GM19193 (cell line): Measurements from ENCODE around the gene ZMIZ1.

Experiments used
- POLR2A ChIP-seq: IDR thresholded peaks from 4 replicates; pipeline ENCODE4 v1.6.1; 2011; ENCODE audit not compliant: insufficient read depth, insufficient read length; ENCODE audit errors: extremely low read depth

The ZMIZ1 gene

DNA sequence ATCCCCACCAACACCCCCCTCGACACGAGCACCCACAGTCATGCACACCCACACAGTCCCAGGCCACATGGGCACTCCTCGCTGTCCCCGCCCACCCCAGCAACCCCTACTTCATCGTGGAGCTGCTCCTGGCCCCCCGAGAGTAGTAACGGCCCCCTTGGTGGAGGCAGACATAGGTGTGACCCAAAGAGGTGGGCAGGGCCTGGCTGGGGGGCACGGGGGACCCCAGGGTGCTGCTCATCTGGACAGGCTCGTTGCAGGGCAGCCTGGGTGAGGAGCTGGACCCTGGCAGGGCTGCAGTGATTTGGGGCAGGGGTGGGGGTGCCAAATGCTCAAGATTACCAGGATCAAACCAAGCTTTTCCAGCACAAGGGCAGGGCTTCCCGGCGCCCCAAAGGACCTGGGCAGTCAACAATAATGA is 42.4 kb upstream of the ZMIZ1 start:
- TF ChIP-seq POLR2A: no peak

DNA sequence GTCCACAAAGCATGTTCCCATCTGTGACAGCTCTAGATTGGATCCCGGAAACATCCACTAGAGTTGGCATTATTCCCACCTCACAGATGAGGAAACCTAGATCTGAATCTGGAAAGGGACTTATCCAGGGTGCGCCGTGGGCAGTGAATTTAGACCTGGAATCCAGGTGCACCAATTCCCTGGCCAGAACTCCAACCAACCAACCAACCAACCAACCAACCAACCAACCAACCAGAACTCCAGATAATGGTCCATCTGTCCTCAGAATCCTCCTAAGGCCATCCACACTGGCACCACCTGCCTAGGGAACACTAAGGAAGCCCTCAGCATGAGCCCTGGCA is 42.0 kb upstream of the ZMIZ1 start:
- no peak for TF ChIP-seq POLR2A

- no peak for TF ChIP-seq POLR2A
Observed at GRCh38 chr10:79027147-79028055, 41.4 kb upstream of the ZMIZ1 start.

- TF ChIP-seq POLR2A: no peak
Observed at GRCh38 chr10:79028056-79028430, 40.7 kb upstream of the ZMIZ1 start.

- no peak for TF ChIP-seq POLR2A
Observed at GRCh38 chr10:79028451-79029010, 40.2 kb upstream of the ZMIZ1 start.

DNA sequence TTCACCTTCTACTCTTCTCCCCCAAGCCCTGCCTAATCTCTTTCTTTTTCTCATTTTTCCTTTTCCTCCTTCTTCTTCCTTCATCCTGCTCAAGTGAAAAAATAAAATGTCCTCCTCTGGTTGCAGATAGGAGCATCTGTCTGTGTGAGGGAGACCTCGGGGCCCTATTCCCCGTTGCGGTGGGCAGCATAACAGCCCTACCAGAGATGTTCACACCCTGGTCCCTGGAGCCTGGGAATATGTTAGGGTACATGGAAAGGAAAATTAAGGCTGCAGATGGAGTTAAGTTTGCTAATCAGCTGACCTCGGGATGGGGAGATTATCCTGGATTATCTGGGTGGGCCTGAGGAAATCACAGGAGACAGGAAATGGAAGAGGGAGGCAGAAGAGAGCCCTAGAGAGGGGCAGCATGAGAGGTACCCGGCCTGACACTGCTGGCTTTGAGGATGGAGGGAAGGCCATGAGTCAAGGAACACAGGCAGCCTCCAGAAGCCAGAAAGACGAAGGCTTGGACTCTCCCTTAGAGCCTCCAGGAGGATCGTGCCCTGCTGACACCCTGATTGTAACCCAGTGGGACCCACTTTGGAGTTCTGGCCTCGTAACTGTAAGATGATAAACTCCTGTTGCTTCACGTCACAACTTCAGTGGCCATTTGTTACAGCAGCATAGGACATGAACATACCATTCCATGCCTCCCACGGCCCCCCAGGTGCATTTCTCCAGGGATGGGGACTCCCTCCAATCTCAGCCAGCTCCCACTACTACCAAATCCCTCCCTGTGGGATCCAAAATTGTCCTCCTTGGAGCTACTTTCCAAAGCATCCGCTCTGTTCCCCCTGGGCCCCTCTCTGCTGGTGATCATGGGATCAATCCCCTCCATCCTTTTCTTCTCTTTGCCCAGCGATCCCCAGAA is 39.0 kb upstream of the ZMIZ1 start:
- TF ChIP-seq POLR2A: no peak

DNA sequence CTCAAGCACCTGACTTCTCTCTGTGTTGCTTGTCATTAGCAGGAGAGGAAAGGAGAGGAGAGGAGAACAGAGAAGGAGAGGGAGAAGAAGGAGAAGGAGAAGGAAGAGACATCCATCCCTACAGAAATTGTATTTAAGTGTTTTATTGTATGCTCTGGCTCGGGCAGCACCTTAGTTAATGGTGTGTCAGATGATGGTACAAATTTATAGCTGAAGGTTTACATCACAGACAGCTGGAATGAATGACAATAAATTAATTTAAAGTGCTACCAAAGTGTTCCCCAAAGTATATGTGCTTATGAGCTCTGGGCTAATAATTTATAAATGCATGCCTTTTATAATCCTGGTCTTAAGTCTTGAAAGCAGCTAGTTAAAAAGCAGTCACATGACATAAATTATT is 38.1 kb upstream of the ZMIZ1 start:
- TF ChIP-seq POLR2A: no peak

- TF ChIP-seq POLR2A: no peak
Observed at GRCh38 chr10:79031723-79032122, 37.0 kb upstream of the ZMIZ1 start.

GRCh38 chr10:79034271-79034876 is 34.4 kb upstream of the ZMIZ1 start:
- no peak for TF ChIP-seq POLR2A

DNA sequence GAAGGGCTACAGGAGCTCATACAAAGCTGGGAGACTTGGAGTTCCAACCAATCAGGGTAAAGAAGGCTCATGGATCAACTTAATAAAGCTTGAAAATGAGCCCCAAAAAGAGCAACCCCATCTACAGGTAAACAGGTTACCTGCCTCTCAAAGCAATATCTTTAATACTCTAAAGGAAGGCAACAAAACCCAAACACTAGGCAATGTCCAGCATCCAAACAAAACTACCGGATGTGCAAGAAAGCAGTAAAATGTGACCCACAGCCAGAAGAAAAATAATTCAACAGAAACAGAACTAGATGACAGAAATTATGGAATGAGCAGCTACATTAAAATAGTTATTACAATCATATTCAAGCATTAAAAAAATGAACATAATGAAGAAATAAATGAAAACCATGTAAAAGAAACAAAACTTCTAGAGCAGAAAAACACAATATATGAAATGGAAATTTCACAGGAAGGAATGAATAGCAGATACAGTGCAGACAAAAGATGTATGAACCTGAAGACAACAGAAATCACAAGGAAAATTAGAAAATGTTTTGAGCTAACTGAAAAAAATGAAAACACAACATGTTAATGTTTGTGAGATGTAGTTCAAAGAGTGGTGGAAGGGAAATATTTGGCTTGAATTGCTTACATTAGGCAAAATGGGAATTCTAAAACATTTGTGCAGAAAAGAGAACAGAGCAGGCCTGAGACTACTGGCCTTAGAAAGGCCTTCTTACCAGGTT is 30.5 kb upstream of the ZMIZ1 start:
- TF ChIP-seq POLR2A: no peak

- no peak for TF ChIP-seq POLR2A
Observed at GRCh38 chr10:79038841-79039201, 29.9 kb upstream of the ZMIZ1 start.

DNA sequence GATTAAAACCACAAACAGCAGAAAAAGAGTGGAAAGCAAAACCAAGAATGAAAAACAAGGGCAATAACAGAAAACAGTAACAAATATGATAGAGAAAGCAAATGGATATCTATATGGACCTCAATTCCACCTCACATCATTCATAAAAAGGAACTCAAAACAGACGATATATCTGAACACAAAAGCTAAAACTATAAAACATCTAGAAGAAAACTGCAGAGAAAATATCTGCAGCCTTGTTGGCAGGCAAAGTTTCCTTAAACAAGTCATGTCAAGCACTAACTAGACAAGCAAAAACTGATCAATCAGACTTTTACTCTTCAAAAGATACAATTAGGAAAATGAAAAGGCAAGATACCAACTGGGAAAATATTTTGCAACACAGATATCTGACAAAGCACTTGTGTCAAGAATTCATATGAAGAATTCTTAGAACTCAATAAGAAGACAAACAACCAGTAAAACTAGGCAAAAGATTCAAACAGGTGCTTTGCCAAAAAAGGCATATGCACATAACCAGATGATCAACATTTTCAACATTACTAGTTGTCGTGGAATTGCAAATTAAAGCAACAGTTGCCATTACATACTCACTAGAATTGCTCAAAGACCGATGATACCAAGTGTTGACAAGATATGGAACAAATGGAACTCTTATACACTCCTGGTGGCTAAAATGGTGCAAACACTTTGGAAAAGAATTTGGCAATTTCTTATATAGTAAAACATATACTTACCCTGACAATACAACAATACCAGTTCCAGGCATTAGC is 25.9 kb upstream of the ZMIZ1 start:
- no peak for TF ChIP-seq POLR2A

DNA sequence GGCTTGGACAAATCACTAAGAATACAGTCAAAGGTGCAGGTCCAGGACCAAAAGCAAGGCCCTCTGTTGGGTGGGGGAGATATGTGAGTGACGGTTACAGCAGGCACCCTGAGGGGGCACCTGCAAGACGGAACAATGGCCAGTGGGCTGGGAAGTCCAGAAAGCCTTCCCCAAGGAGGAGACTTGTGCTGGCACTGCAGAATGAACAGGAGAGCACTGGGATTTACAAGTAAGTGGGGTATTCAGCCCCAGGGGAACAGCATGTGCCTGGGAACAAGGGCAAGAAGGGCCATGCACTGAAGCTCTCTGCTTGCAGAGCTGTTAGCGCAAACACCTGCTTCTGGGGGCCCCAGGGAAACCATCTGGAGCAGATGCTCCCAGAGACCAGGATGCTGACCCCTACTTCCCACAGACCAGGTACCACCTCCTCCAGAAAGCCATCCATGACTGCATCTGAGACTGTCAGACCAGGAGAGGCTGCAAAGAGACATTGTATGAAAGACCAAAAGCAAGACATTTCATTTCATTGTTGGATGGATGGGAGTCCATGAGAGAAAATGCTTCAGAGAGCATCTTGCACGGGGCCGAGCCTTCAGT is 24.6 kb upstream of the ZMIZ1 start:
- no peak for TF ChIP-seq POLR2A
